Spleen (tissue), 7 donors: ENCODE results near the gene UCHL5.

Experiments used
- CTCF ChIP-seq, 11 experiments: fragments of 200-600 bp in 7 of 11; fragments of 450-650 bp in 4 of 11; sonication (generic) in 4 of 11; IDR thresholded peaks in 8 of 11; conservative IDR thresholded peaks in 3 of 11; 1 replicate in 7 of 11; 2 replicates in 4 of 11; pipeline versions ENCODE4 v1.4.0 to v1.8.0; 2016 to 2021; ENCODE audit warnings: antibody characterized with exemption in 11 of 11, inconsistent platforms in 4 of 11, mild to moderate bottlenecking in 1 of 11
- POLR2A ChIP-seq, 3 donors: fragments of 450-650 bp; IDR thresholded peaks; one replicate each; pipeline ENCODE4 v1.5.1; 2017; ENCODE audit warnings: antibody characterized with exemption in 3 of 3, mild to moderate bottlenecking in 1 of 3
- POLR2AphosphoS5 ChIP-seq, 3 donors: sonication (generic); formaldehyde crosslinking; IDR thresholded peaks; one replicate each; pipeline ENCODE4 v1.5.1; 2017; ENCODE audit warnings: antibody characterized with exemption in 3 of 3
- donor health status: DM: no; HTN: no; CAD: no; lungs with moderate emphysema.
- donor health status: DM: no; HTN: no; CAD: no.
- donor health status: DM: no; HTN: no; CAD: no.

- TF ChIP-seq CTCF (IDR thresholded peaks at IDR 0.05 in 8 of 11, conservative IDR thresholded peaks at IDR 0.05 in 3 of 11) (no peak), POLR2A (IDR thresholded peaks at IDR 0.05) (no peak), POLR2AphosphoS5 (IDR thresholded peaks at IDR 0.05) (no peak)
Measured at GRCh38 chr1:192962901-192963300, 96.3 kb downstream of the UCHL5 start.
